GM12865 (cell line): Measurements from ENCODE around the gene TPT1.

Source experiments
- DNase-seq: peaks from one replicate; pipeline ENCODE4 v3.0.0; 2010; ENCODE audit warnings: low read depth
- H3K4me3 ChIP-seq: 2 replicates; pipeline ENCODE4 v1.5.1; 2011; ENCODE audit warnings: mild to moderate bottlenecking, low read depth, low read length, control low read depth
- TF ChIP-seq, protein P1 (sequence below): IDR thresholded peaks from 2 replicates; pipeline ENCODE4 v1.5.1; 2011; ENCODE audit warnings: low read length, control low read depth, low read depth, inconsistent platforms; ENCODE audit not compliant: insufficient read depth; ENCODE audit errors: missing control alignments

Gene TPT1

GRCh38 chr13:45337803-45338202 lies 3.2 kb downstream of the TPT1 start:
- TF ChIP-seq, protein P1, sequence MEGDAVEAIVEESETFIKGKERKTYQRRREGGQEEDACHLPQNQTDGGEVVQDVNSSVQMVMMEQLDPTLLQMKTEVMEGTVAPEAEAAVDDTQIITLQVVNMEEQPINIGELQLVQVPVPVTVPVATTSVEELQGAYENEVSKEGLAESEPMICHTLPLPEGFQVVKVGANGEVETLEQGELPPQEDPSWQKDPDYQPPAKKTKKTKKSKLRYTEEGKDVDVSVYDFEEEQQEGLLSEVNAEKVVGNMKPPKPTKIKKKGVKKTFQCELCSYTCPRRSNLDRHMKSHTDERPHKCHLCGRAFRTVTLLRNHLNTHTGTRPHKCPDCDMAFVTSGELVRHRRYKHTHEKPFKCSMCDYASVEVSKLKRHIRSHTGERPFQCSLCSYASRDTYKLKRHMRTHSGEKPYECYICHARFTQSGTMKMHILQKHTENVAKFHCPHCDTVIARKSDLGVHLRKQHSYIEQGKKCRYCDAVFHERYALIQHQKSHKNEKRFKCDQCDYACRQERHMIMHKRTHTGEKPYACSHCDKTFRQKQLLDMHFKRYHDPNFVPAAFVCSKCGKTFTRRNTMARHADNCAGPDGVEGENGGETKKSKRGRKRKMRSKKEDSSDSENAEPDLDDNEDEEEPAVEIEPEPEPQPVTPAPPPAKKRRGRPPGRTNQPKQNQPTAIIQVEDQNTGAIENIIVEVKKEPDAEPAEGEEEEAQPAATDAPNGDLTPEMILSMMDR = no peak
- no peak for DNase-seq
- no peak overlapping the region for H3K4me3 ChIP-seq

DNA sequence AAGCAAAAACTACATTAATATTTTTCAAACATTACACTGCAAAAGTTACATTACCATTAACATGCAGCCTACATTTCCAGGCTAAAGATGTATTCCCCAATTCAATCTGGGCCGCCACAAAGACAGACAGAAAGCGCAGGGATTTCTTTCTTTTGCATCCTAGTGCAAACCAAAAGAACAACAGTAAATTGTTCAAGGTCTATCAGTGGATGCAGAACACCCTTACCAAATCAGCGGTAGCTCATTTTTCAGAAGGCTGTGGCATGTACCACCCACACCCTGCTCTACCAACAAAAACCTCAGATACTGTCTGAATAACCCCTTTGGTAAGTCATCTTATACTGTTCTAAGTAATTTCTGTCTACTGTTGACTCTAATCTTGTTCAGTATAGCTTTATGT lies 3.6 kb downstream of the TPT1 start:
- H3K4me3 ChIP-seq = no peak overlapping the region

GRCh38 chr13:45336025-45336800 lies 4.8 kb downstream of the TPT1 start:
- no peak for DNase-seq
- TF ChIP-seq, protein P1 = no peak
- no peak overlapping the region for H3K4me3 ChIP-seq

More for the DNA sequence above, 3.6 kb downstream of the TPT1 start:
- TF ChIP-seq, protein P1 = no peak
- DNase-seq = no peak

GRCh38 chr13:45335397-45336024 lies 5.5 kb downstream of the TPT1 start:
- no peak overlapping the region for H3K4me3 ChIP-seq
- TF ChIP-seq, protein P1 = no peak
- no peak for DNase-seq

- TF ChIP-seq, protein P1 = no peak
- DNase-seq = no peak
- H3K4me3 ChIP-seq = no peak overlapping the region
Observed at GRCh38 chr13:45333977-45334922, 6.7 kb downstream of the TPT1 start.

- no peak for DNase-seq
- no peak overlapping the region for H3K4me3 ChIP-seq
- TF ChIP-seq, protein P1 = no peak
Observed at GRCh38 chr13:45333251-45333976, 7.6 kb downstream of the TPT1 start.
